ENCODE measurements around the gene CHAF1B.

CHAF1B gene

DNA sequence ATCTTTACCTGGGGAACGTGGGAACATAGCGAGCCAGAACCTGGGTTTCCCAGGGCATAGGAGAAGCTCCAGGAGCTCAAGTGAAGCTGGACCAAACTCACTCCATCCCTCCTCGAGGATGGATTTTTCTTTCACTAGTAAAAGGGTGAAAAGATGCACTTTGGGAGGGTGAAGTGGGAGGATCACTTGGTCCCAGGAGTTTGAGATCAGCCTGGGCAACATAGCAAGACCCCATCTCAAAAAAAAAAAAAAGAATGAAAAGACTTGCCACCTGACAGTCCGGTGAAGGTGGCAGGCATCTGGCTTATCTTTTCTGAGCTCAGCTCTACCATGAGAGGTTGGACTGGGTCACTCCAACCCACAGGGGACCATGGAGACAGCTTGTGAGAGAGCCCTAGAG lies 42.3 kb downstream of the CHAF1B start:
- no peaks in the 10 kb centered on the region for H3F3A ChIP-seq (ENCODE audit: control insufficient read depth, insufficient read depth)
- no peaks in the 10 kb centered on the region for H3K4me1 ChIP-seq (ENCODE audit: control insufficient read depth, low read length)
- no peaks in the 10 kb centered on the region for H4K20me1 ChIP-seq (ENCODE audit: control insufficient read depth, insufficient read depth, low read depth, low read length)
- no peaks in the 10 kb centered on the region for H3K79me2 ChIP-seq (ENCODE audit: control insufficient read depth, low read length)
- no peak overlapping the region for H3K4me3 ChIP-seq (ENCODE audit: low read length)
- H3K36me3 ChIP-seq (ENCODE audit: control insufficient read depth, low read length) = no peaks in the 10 kb centered on the region
- no peak overlapping the region for H3K4me2 ChIP-seq (ENCODE audit: low read length)
- TF ChIP-seq EZH2phosphoT487 (IDR thresholded peaks at IDR 0.05; ENCODE audit: borderline replicate concordance, low read length) = no peak
- TF ChIP-seq, protein P1, sequence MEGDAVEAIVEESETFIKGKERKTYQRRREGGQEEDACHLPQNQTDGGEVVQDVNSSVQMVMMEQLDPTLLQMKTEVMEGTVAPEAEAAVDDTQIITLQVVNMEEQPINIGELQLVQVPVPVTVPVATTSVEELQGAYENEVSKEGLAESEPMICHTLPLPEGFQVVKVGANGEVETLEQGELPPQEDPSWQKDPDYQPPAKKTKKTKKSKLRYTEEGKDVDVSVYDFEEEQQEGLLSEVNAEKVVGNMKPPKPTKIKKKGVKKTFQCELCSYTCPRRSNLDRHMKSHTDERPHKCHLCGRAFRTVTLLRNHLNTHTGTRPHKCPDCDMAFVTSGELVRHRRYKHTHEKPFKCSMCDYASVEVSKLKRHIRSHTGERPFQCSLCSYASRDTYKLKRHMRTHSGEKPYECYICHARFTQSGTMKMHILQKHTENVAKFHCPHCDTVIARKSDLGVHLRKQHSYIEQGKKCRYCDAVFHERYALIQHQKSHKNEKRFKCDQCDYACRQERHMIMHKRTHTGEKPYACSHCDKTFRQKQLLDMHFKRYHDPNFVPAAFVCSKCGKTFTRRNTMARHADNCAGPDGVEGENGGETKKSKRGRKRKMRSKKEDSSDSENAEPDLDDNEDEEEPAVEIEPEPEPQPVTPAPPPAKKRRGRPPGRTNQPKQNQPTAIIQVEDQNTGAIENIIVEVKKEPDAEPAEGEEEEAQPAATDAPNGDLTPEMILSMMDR (IDR thresholded peaks at IDR 0.05; ENCODE audit: low read depth, low read length, poor library complexity, severe bottlenecking) = no peak
- H3K9me3 ChIP-seq (ENCODE audit: control insufficient read depth, insufficient read depth, low read length) = no peaks in the 10 kb centered on the region
- H3K9me2 ChIP-seq (replicated peaks; ENCODE audit: control insufficient read depth, low read length) = no peaks in the 10 kb centered on the region
- H3K27ac ChIP-seq (ENCODE audit: low read depth, low read length) = no peak overlapping the region
- H3K27me3 ChIP-seq (ENCODE audit: control insufficient read depth, low read length) = peaks cover 11% of the 10 kb centered on the region

DNA sequence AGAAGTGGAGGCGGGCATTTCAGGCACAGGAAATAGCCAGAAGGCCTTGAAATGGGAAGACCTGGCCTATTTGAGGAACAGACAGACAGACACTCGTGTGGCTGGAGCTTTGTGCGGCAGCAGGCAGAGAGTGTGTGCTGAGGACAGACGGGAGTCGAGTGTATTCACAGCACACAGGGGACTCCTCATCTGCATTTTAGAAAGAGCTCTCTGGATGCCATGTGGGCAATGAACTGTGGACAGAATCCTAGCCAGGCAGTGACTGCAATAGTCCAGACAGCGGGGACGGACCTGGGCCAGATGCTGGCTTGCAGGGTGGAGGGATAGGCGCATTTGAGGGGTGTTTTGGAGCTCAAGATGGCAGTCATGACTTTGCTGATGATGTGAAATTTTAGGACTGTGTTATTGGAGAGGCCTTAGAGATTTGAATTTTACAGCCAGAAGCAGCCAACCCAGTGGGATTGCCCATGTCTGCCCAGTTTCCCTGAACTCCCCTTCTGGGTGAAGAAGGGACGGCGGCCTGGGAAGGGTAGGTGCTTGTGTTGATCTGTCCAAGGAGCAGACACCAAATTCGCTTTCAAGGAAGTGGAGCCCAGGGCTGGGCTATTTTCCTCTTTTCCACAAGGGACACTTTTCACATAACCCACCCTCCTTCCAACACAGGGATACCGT lies 43.7 kb downstream of the CHAF1B start:
- no peaks in the 10 kb centered on the region for H3K9me2 ChIP-seq (replicated peaks; ENCODE audit: control insufficient read depth, low read length)
- H3K9me3 ChIP-seq (ENCODE audit: control insufficient read depth, insufficient read depth, low read length) = no peaks in the 10 kb centered on the region
- no peak overlapping the region for H3K27ac ChIP-seq (ENCODE audit: low read depth, low read length)
- H3K79me2 ChIP-seq (ENCODE audit: control insufficient read depth, low read length) = no peaks in the 10 kb centered on the region
- no peak overlapping the region for H3K4me3 ChIP-seq (ENCODE audit: low read length)
- TF ChIP-seq, protein P1 (IDR thresholded peaks at IDR 0.05; ENCODE audit: low read depth, low read length, poor library complexity, severe bottlenecking) = no peak
- no peak for TF ChIP-seq EZH2phosphoT487 (IDR thresholded peaks at IDR 0.05; ENCODE audit: borderline replicate concordance, low read length)
- no peaks in the 10 kb centered on the region for H3K36me3 ChIP-seq (ENCODE audit: control insufficient read depth, low read length)
- no peaks in the 10 kb centered on the region for H4K20me1 ChIP-seq (ENCODE audit: control insufficient read depth, insufficient read depth, low read depth, low read length)
- no peaks in the 10 kb centered on the region for H3F3A ChIP-seq (ENCODE audit: control insufficient read depth, insufficient read depth)
- H3K4me1 ChIP-seq (ENCODE audit: control insufficient read depth, low read length) = no peaks in the 10 kb centered on the region
- no peak overlapping the region for H3K4me2 ChIP-seq (ENCODE audit: low read length)
- H3K27me3 ChIP-seq (ENCODE audit: control insufficient read depth, low read length) = peaks cover 11% of the 10 kb centered on the region

DNA sequence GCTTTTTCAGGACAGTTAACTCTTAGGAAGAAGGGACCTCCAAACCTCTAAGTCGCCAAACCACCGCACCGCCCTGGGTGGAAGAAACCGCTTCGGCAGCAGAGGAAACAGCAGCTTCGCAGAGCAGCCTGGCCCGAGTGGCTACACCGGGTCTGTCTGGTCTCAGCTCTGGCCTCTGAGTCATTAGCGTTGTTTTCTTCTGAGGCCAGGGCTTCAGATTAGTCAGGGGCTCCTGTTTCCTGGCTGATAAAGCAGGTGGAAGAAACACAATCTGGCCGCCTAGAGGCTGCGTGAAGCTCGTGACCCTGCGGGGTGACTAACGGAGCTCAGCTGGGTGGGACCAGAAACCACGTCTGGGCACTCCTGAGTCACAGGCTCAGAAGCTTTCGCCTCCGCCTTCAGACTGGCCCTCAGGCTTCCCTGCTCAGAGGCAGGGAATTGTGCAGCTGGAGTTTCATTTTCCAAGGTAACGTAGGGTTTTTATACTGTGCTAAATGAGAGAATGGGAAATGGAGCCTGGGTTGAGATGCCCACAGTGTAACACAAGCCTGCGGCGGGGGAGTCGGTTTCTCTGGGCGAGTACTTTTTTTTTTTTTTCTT lies 44.9 kb downstream of the CHAF1B start:
- Histone ChIP-seq H3K79me2 (ENCODE audit: control insufficient read depth, low read length) (no peaks in the 10 kb centered on the region), H3K27ac (ENCODE audit: low read depth, low read length) (no peak overlapping the region), H3F3A (ENCODE audit: control insufficient read depth, insufficient read depth) (no peaks in the 10 kb centered on the region), H3K4me3 (ENCODE audit: low read length) (no peak overlapping the region), H3K9me2 (replicated peaks; ENCODE audit: control insufficient read depth, low read length) (no peaks in the 10 kb centered on the region), H3K4me2 (ENCODE audit: low read length) (no peak overlapping the region), H3K36me3 (ENCODE audit: control insufficient read depth, low read length) (no peaks in the 10 kb centered on the region), H3K4me1 (ENCODE audit: control insufficient read depth, low read length) (no peaks in the 10 kb centered on the region), H3K9me3 (ENCODE audit: control insufficient read depth, insufficient read depth, low read length) (no peaks in the 10 kb centered on the region), H3K27me3 (ENCODE audit: control insufficient read depth, low read length) (peaks cover 11% of the 10 kb centered on the region), H4K20me1 (ENCODE audit: control insufficient read depth, insufficient read depth, low read depth, low read length) (no peaks in the 10 kb centered on the region)
- TF ChIP-seq EZH2phosphoT487 (IDR thresholded peaks at IDR 0.05; ENCODE audit: borderline replicate concordance, low read length) = no peak
- TF ChIP-seq, protein P1 (IDR thresholded peaks at IDR 0.05; ENCODE audit: low read depth, low read length, poor library complexity, severe bottlenecking) = no peak

Measured in DOHH2 (cell line).